ENCODE data around the gene GON7.

Gene GON7

GRCh38 chr14:93156693-93157369 lies 50.0 kb downstream of the GON7 start:
- no peak for DNase-seq

- no peak for DNase-seq
Observed at GRCh38 chr14:93155667-93156066, 51.2 kb downstream of the GON7 start.

GRCh38 chr14:93153121-93153520 lies 53.7 kb downstream of the GON7 start:
- DNase-seq = no peak
